Tibial nerve (tissue), 4 donors: ENCODE data around the gene ZFP3. TPM values are rescaled to one million over a fixed set of nuclear protein-coding genes. Genes with fewer than 3 reads are reported as not detected.
"Not testable (repeated sequence)": the region's sequence is repeated elsewhere in the genome, so short reads cannot be mapped to it uniquely, and the experiment has no call there.

Experiments
- DNase-seq, 2 donors: peaks; one replicate each; pipeline ENCODE4 v3.0.0-alpha.2; 2019; ENCODE audit warnings: low spot score in 2 of 2
- H3K27ac ChIP-seq, 4 donors: fragments of 200-600 bp; sonication (generic) in 3 of 4; one replicate each; pipeline ENCODE4 v1.5.1; 2017 to 2019; ENCODE audit warnings: mild to moderate bottlenecking in 1 of 4
- H3K27me3 ChIP-seq, 2 donors: fragments of 200-600 bp; sonication (generic) in 1 of 2; one replicate each; pipeline versions ENCODE4 v1.5.1 to v1.6.0; 2017 to 2019
- H3K36me3 ChIP-seq, 3 donors: fragments of 200-600 bp; sonication (generic); one replicate each; pipeline ENCODE4 v1.5.1; 2018 to 2019
- H3K4me1 ChIP-seq, 4 donors: fragments of 200-600 bp; sonication (generic) in 3 of 4; one replicate each; pipeline ENCODE4 v1.5.1; 2017 to 2019
- H3K4me3 ChIP-seq, 4 donors: fragments of 200-600 bp; sonication (generic) in 3 of 4; one replicate each; pipeline ENCODE4 v1.5.1; 2017 to 2019; ENCODE audit warnings: mild to moderate bottlenecking in 1 of 4, moderate library complexity in 1 of 4
- H3K9me3 ChIP-seq, 4 donors: fragments of 200-600 bp; sonication (generic) in 3 of 4; one replicate each; pipeline ENCODE4 v1.5.1; 2017 to 2019
- CTCF ChIP-seq, 5 experiments: fragments of 200-600 bp in 3 of 5; fragments of 450-650 bp in 2 of 5; sonication (generic) in 3 of 5; IDR thresholded peaks; one replicate each; pipeline ENCODE4 v1.5.1; 2016 to 2019; ENCODE audit warnings: antibody characterized with exemption in 5 of 5, mild to moderate bottlenecking in 3 of 5, moderate library complexity in 2 of 5
- EP300 ChIP-seq, 2 donors: sonication (generic); formaldehyde crosslinking; IDR thresholded peaks; one replicate each; pipeline ENCODE4 v1.6.1; 2017; ENCODE audit warnings: antibody characterized with exemption in 2 of 2, mild to moderate bottlenecking in 1 of 2
- POLR2A ChIP-seq, 2 donors: fragments of 450-650 bp; IDR thresholded peaks; one replicate each; pipeline ENCODE4 v1.6.1; 2017; ENCODE audit warnings: antibody characterized with exemption in 2 of 2, mild to moderate bottlenecking in 2 of 2, moderate library complexity in 2 of 2
- WGBS, 2 donors: methylation state at CpG; one replicate each; pipeline ENCODE4 v1.1.5; 2018; 5-methylcytosine and 5-hydroxymethylcytosine counted together
- total RNA-seq, 4 donors: library from RNA; depleted of rRNA; stranded (reverse); fragments of >200 nt; gene quantifications; one replicate each; pipeline ENCODE4 v1.1.0, GENCODE V29; 2016

Gene ZFP3
- total RNA-seq, 4 donors from 2014 or later, result 2.5 to 7.1 (median 4.7) TPM

GRCh38 chr17:5133311-5133710 is 55.0 kb downstream of the ZFP3 start:
- no peak for TF ChIP-seq POLR2A (IDR thresholded peaks at IDR 0.05)
- Histone ChIP-seq H3K4me3 (no peak overlapping the region), H3K27ac (no peak overlapping the region), H3K27me3 (no peaks in the 10 kb centered on the region), H3K9me3 (no peaks in the 10 kb centered on the region), H3K36me3 (no peaks in the 10 kb centered on the region), H3K4me1 (no peaks in the 10 kb centered on the region)
- 77 to 85% methylated on average over 8 of the region's 8 CpGs for WGBS, 2 donors
- DNase-seq, result no peak

- DNase-seq, H3K27ac ChIP-seq, H3K4me1 ChIP-seq, H3K27me3 ChIP-seq, H3K9me3 ChIP-seq, H3K4me3 ChIP-seq, H3K36me3 ChIP-seq: not testable (repeated sequence)
- WGBS, 2 donors, result 88 to 92% methylated on average over 8 of the region's 8 CpGs
Measured at GRCh38 chr17:5133961-5134360, 55.7 kb downstream of the ZFP3 start.

GRCh38 chr17:5134571-5134970 is 56.3 kb downstream of the ZFP3 start:
- H3K4me3 ChIP-seq, H3K36me3 ChIP-seq, H3K27ac ChIP-seq, H3K4me1 ChIP-seq, DNase-seq, H3K9me3 ChIP-seq, H3K27me3 ChIP-seq: not testable (repeated sequence)
- 84 to 85% methylated on average over 11 of the region's 11 CpGs for WGBS, 2 donors

GRCh38 chr17:5135131-5135712 is 57.0 kb downstream of the ZFP3 start:
- H3K4me3 ChIP-seq, H3K27ac ChIP-seq, H3K9me3 ChIP-seq, DNase-seq, H3K36me3 ChIP-seq, H3K4me1 ChIP-seq, H3K27me3 ChIP-seq: not testable (repeated sequence)
- 73 to 78% methylated on average over 8 of the region's 8 CpGs for WGBS, 2 donors

GRCh38 chr17:5135726-5136579 is 57.7 kb downstream of the ZFP3 start:
- TF ChIP-seq POLR2A (IDR thresholded peaks at IDR 0.05) (no peak), CTCF (IDR thresholded peaks at IDR 0.05) (no peak), EP300 (IDR thresholded peaks at IDR 0.05) (no peak)
- Histone ChIP-seq H3K27ac (no peak overlapping the region), H3K4me3 (no peak overlapping the region), H3K36me3 (no peaks in the 10 kb centered on the region), H3K4me1 (no peaks in the 10 kb centered on the region), H3K27me3 (no peaks in the 10 kb centered on the region), H3K9me3 (no peaks in the 10 kb centered on the region)
- WGBS, 2 donors, result 85 to 86% methylated on average over 7 to 12 of the region's 14 CpGs
- DNase-seq, result no peak

- not testable (repeated sequence) for DNase-seq
- WGBS, 2 donors, result 82 to 85% methylated on average over 12 to 13 of the region's 14 CpGs
Measured at GRCh38 chr17:5136580-5137412, 58.5 kb downstream of the ZFP3 start.

GRCh38 chr17:5137511-5138197 is 59.4 kb downstream of the ZFP3 start:
- not testable (repeated sequence) for DNase-seq, H3K27me3 ChIP-seq, H3K4me3 ChIP-seq, H3K27ac ChIP-seq, H3K9me3 ChIP-seq, H3K36me3 ChIP-seq, H3K4me1 ChIP-seq
- 90 to 91% methylated on average over 8 to 12 of the region's 15 CpGs for WGBS, 2 donors

More at GRCh38 chr17:5136580-5137412, 58.5 kb downstream of the ZFP3 start:
- not testable (repeated sequence) for H3K9me3 ChIP-seq, H3K36me3 ChIP-seq, H3K4me1 ChIP-seq, H3K27me3 ChIP-seq, H3K4me3 ChIP-seq, H3K27ac ChIP-seq

GRCh38 chr17:5138198-5138544 is 59.9 kb downstream of the ZFP3 start:
- not testable (repeated sequence) for H3K27ac ChIP-seq, H3K27me3 ChIP-seq, DNase-seq, H3K36me3 ChIP-seq, H3K9me3 ChIP-seq, H3K4me3 ChIP-seq, H3K4me1 ChIP-seq
- 90 to 93% methylated on average over 9 of the region's 9 CpGs for WGBS, 2 donors
